A673 (cell line): ENCODE data around the gene TOR1A.

Experiments used
- CTCF ChIP-seq: fragments of 300-800, 200-600 bp; sonication (generic); conservative IDR thresholded peaks from 2 replicates; pipeline ENCODE4 v1.5.1; 2017; ENCODE audit warnings: low read depth, mild to moderate bottlenecking, antibody characterized with exemption, low read length, moderate library complexity, mixed read lengths
- EZH2 ChIP-seq: fragments of 200-600 bp; sonication (generic); IDR thresholded peaks from 2 replicates; pipeline ENCODE4 v1.6.1; 2017; ENCODE audit warnings: borderline replicate concordance, low read depth, mild to moderate bottlenecking, mixed read lengths, antibody characterized with exemption, low read length; ENCODE audit not compliant: poor library complexity, severe bottlenecking

- TF ChIP-seq EZH2 (no peak), CTCF (no peak)
Observed at GRCh38 chr9:129802833-129803675, 20.9 kb downstream of the TOR1A start, which contains the start of gene TOR1B.
